Effector memory CD4-positive, alpha-beta T cell (primary cell): ENCODE data around the gene FMC1.

ENCODE experiments used
- DNase-seq, 3 donors: peaks; one replicate each; pipeline ENCODE4 v3.0.0-alpha.2; 2020
- H3K27ac ChIP-seq: 2 replicates; pipeline ENCODE4 v1.7.0; 2013; ENCODE audit warnings: mild to moderate bottlenecking, low read length, moderate library complexity; ENCODE audit not compliant: insufficient read depth, poor library complexity, severe bottlenecking
- H3K27me3 ChIP-seq: replicated peaks from 2 replicates; pipeline ENCODE4 v1.7.0; 2013; ENCODE audit warnings: mild to moderate bottlenecking, low read length; ENCODE audit not compliant: insufficient read depth, control insufficient read depth, poor library complexity, severe bottlenecking
- H3K36me3 ChIP-seq: 2 replicates; pipeline ENCODE4 v1.7.0; 2013; ENCODE audit warnings: mild to moderate bottlenecking, low read length, moderate library complexity; ENCODE audit not compliant: control insufficient read depth, insufficient read depth
- H3K4me1 ChIP-seq: 2 replicates; pipeline ENCODE4 v1.7.0; 2013; ENCODE audit warnings: low read length, mild to moderate bottlenecking; ENCODE audit not compliant: control insufficient read depth, insufficient read depth, poor library complexity, severe bottlenecking
- H3K4me3 ChIP-seq: 2 replicates; pipeline ENCODE4 v1.7.0; 2013; ENCODE audit warnings: low read length, low read depth, mild to moderate bottlenecking; ENCODE audit not compliant: insufficient read depth, poor library complexity, severe bottlenecking
- H3K9me3 ChIP-seq: 2 replicates; pipeline ENCODE4 v1.7.0; 2013; ENCODE audit warnings: mild to moderate bottlenecking, low read length, moderate library complexity; ENCODE audit not compliant: control insufficient read depth

The FMC1 gene

DNA sequence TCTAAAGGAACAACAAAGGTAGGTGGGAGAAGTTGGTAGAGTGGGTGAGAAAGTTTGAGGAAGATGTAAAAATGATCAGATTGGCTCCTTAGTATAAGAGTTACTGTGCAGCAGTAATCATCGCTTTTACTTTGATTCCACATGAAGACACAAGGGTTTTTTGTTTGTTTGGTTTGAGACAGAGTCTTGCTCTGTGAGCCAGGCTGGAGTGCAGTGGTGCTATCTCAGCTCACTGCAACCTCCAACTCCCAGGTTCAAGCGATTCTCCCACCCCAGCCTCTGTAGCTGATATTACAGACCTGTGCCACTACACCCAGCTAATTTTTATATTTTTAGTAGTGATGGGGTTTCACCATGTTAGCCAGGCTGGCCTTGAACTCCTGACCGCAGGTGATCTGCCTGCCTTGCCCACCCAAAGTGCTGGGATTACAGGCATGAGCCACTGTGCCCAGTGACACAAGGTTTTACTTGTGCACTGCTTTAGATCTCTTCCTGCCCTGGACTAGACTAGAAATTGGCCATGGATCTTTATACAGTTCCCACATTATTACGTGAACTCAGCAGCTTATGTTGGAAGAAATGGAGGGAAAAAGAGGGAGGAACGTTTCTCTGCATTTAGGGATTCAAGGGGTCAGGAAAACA lies 29.3 kb downstream of the FMC1 start:
- DNase-seq = no peak
- no peaks in the 10 kb centered on the region for H3K27me3 ChIP-seq
- H3K27ac ChIP-seq = no peak overlapping the region
- no peak overlapping the region for H3K4me3 ChIP-seq
- H3K9me3 ChIP-seq = no peaks in the 10 kb centered on the region
- peaks cover 8% of the 10 kb centered on the region for H3K4me1 ChIP-seq
- peaks cover 11% of the 10 kb centered on the region for H3K36me3 ChIP-seq

DNA sequence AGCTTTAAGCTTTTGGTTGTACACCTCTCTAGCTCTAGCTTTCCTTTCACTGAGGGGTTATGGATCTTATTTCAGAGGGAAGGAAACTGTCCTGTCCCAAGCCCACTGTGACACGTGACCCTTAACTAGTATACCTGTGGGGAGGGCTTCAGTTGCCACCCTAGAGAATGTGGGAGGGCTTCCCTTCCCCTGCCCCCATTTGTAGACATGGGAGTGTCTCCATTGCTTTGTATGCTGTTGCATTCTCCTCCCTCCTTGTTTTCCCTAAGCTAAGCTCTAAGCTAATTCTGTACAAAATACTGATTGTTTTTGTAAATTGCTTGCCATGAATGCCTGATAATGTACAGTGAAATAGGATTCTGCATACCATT lies 29.8 kb downstream of the FMC1 start:
- peaks cover 11% of the 10 kb centered on the region for H3K36me3 ChIP-seq
- no peaks in the 10 kb centered on the region for H3K27me3 ChIP-seq
- H3K9me3 ChIP-seq = no peaks in the 10 kb centered on the region
- DNase-seq = no peak
- H3K27ac ChIP-seq = no peak overlapping the region
- H3K4me3 ChIP-seq = no peak overlapping the region
- peaks cover 8% of the 10 kb centered on the region for H3K4me1 ChIP-seq

DNA sequence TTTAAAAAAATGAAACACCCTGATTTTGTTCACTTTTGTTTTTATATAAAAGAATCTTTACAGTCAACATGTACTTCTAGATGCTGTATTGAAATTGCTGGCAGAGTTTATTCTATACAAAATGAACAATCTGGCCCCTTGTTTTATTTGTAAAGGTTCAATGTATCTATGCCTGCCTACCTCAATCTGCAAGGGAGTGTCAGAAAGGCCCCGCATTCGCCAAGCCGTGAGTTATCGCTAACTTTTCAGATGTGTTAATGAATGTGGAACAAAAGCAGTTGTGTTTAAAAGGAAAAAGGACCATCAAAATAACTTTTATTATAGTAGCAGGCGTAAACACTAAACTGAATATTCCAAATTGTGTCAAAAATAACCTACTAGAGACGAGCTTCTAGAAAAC lies 33.1 kb downstream of the FMC1 start:
- Histone ChIP-seq H3K9me3 (no peaks in the 10 kb centered on the region), H3K27me3 (no peaks in the 10 kb centered on the region), H3K27ac (no peak overlapping the region), H3K4me1 (peaks cover 6% of the 10 kb centered on the region), H3K36me3 (peaks cover 30% of the 10 kb centered on the region), H3K4me3 (no peak overlapping the region)
- no peak for DNase-seq

DNA sequence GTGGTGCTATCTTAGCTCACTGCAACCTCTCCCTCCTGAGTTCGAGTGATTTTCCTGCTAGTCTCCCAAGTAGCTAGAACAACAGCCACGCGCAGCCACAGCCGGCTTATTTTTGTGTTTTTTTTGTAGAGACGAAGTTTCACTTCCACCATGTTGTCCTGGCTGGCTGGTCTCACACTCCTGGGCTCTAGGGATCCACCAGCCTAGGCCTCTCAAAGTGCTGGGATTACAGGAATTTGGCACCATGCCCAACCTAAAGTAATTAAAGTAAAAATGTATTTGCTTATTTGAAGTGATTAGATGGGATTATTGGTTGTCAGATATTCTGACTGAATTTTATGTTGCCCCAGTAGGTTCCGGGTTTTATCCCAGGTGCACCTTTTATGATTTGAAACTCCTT lies 41.3 kb downstream of the FMC1 start:
- Histone ChIP-seq H3K9me3 (no peaks in the 10 kb centered on the region), H3K27me3 (no peaks in the 10 kb centered on the region), H3K4me1 (no peaks in the 10 kb centered on the region), H3K36me3 (peaks cover 47% of the 10 kb centered on the region), H3K4me3 (no peak overlapping the region), H3K27ac (no peak overlapping the region)
- DNase-seq = no peak

DNA sequence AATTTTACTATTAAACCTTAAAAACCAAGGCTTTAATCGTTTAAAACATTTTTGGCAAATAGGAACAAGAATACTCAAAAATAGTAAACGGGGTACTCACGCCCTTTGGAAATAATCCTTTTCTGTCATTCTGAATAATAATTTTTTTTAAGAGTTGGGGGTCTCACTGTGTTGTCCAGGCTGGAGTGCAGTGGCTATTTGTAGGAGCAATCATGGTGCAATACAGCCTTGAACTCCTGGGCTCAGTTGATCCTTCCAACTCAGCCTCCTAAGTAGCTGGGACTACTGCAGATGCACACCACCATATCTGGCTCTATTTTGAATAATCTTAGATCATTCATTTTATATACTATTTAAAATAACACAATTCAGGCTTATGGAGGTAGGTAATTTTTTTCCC lies 43.5 kb downstream of the FMC1 start:
- H3K36me3 ChIP-seq = peaks cover 31% of the 10 kb centered on the region

DNA sequence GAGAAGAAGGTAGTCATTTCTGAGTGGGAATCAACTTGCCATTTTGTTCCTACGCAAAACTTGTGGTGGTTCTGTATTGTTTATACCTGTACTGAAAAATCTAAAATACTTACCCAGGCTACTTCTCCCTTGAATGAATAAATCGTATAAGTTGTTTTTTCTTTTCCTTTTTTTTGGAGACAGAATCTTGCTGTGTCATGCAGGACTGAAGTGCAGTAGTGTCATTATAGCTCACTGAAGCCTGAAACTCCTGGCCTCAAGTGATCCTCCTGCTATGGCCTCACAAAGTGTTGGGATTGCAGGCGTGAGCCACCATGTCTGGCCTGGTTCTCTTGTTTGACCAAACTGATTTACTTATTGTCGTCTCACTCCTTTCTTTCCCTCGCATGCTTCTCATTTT lies 46.5 kb downstream of the FMC1 start:
- no peak for DNase-seq
- no peak overlapping the region for H3K4me3 ChIP-seq
- no peaks in the 10 kb centered on the region for H3K4me1 ChIP-seq
- H3K36me3 ChIP-seq = peaks cover 33% of the 10 kb centered on the region
- H3K27me3 ChIP-seq = no peaks in the 10 kb centered on the region
- H3K9me3 ChIP-seq = no peaks in the 10 kb centered on the region
- H3K27ac ChIP-seq = no peak overlapping the region

More for the DNA sequence above, 43.5 kb downstream of the FMC1 start:
- H3K4me1 ChIP-seq = no peaks in the 10 kb centered on the region
- no peak overlapping the region for H3K27ac ChIP-seq
- no peak overlapping the region for H3K4me3 ChIP-seq
- no peaks in the 10 kb centered on the region for H3K9me3 ChIP-seq
- no peak for DNase-seq
- H3K27me3 ChIP-seq = no peaks in the 10 kb centered on the region

DNA sequence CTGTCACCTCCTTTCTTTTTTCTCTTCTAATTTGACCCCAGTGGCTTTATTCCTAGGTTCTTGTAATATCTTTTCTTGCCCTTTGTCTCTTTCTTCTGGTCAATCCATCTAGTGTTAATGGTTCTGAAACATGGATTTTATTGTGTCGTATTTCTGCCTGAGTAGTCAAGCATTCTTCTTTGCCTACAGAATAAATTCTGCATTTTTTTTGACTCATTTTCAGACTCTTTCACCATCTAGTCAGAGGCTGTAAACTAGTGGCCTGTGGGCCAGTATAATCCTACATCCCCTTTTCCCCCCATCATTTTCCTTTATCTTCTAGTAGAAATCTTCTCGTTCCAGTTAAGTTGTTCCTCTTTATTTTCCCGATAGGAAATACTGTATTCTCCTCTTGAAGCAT lies 48.0 kb downstream of the FMC1 start:
- no peaks in the 10 kb centered on the region for H3K9me3 ChIP-seq
- no peak for DNase-seq
- H3K27me3 ChIP-seq = no peaks in the 10 kb centered on the region
- H3K4me3 ChIP-seq = no peak overlapping the region
- H3K27ac ChIP-seq = no peak overlapping the region
- peaks cover 32% of the 10 kb centered on the region for H3K36me3 ChIP-seq
- H3K4me1 ChIP-seq = no peaks in the 10 kb centered on the region

DNA sequence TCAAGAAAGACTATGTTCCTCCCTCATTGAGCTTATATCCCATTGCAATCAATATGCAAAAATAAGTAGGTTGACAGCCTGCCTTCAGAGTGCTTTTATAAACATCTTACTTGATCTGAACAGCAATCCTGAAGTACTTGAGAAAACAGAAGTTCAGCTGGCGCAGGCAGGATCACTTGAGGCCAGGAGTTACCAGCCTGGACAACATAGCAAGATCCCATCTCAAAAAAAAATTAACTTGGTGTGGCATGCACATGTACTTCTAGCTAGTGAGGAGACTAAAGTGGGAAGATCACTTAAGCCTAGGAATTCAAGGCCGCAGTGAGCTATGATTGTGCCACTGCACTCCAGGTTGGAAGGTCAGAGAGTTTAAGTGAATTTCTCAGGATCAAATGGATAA lies 48.6 kb downstream of the FMC1 start:
- no peak for DNase-seq
- H3K4me1 ChIP-seq = no peaks in the 10 kb centered on the region
- H3K27ac ChIP-seq = no peak overlapping the region
- no peaks in the 10 kb centered on the region for H3K9me3 ChIP-seq
- H3K4me3 ChIP-seq = no peak overlapping the region
- H3K27me3 ChIP-seq = no peaks in the 10 kb centered on the region
- H3K36me3 ChIP-seq = peaks cover 26% of the 10 kb centered on the region

DNA sequence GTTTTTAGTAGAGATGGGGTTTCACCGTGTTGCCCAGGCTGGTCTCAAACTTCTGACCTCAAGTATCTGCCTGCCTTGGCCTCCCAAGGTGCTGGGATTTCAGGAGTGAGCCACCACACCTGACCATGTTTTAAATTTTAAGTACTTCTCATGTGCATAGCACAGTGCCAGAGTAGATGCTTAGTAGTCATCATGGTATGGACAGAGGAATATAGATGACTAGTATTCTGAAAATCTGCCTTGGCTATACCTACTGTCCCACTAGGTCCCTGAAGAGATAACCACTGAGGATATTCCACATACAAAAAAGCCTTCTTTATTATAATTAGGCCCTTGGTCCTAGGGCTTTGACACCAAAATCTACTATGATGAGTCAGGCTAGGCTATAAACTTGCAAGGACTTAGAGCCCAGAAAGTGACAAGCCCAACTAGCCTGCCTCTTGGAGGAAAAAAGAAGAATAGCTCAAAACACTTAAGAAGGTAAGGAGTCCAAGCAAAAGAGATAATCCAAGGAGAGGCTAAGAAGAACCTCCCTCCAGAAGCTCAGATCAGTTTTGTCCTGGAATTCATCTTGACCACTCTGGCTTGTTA lies 52.6 kb downstream of the FMC1 start:
- Histone ChIP-seq H3K4me1 (no peaks in the 10 kb centered on the region), H3K4me3 (no peak overlapping the region), H3K27ac (no peak overlapping the region), H3K9me3 (no peaks in the 10 kb centered on the region), H3K36me3 (peaks cover 24% of the 10 kb centered on the region), H3K27me3 (no peaks in the 10 kb centered on the region)
- no peak for DNase-seq

DNA sequence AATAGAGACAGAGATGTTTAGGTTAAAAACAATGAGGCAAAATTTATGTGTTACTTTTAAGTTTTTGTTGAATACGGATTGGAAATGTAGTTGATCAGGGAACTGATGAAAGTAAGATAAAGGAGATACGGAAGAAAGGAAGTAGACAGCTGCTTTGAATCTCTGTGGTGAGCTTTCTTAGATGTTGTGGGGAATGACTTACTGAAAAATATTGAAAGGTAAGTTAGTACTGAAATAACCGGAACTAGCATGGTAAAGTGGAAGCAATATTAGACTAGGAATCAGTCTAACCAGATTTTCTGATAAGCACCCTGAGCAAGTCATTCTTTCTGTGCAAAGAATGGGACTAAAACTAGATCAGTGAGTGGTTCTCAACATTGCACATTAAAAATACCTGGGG lies 53.4 kb downstream of the FMC1 start:
- Histone ChIP-seq H3K4me3 (no peak overlapping the region), H3K27ac (no peak overlapping the region), H3K9me3 (no peaks in the 10 kb centered on the region), H3K36me3 (peaks cover 25% of the 10 kb centered on the region), H3K4me1 (no peaks in the 10 kb centered on the region), H3K27me3 (no peaks in the 10 kb centered on the region)
- no peak for DNase-seq
